GM19397 (cell line): ENCODE data around the gene RFNG.

Experiments
- ATAC-seq: cut with Tn5 transposase; IDR thresholded peaks from one replicate; pipeline ENCODE4 v1.9.1; 2021; ENCODE audit warnings: mild to moderate bottlenecking, moderate library complexity; ENCODE audit not compliant: unreplicated experiment

Gene RFNG

DNA sequence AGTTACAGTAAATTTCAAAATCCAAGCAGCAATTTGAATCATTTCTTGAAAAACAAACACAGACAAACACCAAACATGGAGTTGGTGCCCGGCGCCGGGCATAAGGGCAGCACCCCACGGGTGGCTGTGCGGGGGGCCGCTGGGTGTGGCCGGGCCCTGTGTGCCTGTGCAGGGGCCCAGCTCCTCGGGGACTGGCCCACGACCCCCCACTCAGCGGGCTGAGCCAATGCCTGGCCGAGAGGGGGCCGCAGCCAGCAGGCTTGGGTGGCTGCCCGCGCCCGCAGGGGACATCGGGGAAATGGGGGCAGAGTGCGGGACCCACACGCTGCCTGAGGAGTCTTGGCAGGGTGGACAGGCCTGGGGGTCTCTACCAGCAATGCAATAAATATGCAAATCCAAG is 26.8 kb upstream of the RFNG start:
- ATAC-seq: no peak

DNA sequence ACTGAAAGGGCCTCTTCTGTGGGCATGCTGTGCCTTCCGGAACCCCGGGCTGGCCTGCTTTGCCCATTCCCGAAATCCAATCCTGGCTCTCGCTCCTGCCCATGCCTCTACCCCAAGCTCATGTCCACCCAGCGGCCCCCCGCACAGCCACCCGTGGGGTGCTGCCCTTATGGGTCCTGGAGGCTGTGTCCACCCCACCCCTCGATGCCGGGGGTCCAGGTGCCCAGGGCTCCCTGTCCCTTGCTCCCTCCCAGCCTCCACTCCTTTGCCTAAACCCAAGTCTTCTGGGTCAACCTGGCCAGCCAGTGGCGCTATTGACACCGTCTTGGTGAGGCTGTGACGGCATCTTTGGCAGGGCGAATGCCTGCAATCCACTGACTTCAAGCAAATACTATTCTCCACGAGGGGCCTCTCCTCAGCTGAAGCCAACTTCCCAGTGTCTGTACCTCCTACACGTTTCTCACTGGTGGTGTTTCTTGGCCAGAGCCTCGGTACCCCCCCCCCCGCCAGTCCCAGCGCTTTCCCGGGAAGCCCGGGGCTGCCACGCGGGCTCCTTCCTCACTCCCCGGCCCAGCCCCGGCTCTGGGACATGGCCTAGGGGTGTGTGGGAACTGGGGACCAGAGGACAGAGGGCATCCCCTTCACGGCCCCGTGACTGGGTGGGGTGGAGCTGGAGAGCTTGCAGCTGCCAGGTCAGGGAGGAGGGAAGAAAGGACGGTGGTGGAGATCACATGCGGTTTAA is 26.2 kb upstream of the RFNG start:
- ATAC-seq: no peak

DNA sequence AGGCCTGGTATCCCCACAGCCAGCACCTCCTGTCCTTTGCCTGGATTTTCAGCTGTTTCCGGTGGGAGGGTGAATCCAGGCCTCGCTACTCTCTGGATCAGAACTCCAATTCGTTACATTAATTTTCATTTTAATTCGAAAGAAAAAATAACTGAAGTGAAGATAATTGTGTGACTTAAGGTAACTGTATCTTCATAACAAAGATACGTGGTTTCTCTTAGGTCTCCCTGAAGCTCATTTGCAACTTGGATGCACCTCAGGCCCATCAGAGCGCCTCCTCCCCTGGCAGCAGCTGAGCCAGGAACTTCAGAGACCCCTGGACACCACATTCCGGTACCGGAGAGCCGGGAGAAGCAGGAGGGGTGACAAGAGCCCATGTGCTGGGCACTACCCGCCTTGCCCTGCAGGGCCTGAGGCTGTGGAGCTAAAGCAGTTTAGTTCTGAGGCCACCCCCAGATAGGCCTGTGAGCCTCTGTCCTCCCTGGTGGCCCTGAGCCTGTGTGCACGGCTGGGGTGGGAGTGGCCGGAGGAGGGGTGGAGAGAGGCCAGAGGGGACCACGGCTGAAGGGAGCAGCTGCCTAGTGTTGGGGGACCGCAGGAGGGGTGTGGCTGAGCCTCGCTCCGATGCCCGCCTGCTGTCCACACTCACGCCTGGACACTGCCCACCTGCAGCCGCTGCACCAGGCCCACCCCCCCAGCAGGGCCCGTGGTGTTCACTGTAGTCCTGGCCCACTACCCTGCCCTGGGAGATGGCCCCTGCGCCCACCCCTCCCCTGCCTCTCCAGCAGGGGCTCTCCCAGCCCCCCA is 25.4 kb upstream of the RFNG start:
- no peak for ATAC-seq

DNA sequence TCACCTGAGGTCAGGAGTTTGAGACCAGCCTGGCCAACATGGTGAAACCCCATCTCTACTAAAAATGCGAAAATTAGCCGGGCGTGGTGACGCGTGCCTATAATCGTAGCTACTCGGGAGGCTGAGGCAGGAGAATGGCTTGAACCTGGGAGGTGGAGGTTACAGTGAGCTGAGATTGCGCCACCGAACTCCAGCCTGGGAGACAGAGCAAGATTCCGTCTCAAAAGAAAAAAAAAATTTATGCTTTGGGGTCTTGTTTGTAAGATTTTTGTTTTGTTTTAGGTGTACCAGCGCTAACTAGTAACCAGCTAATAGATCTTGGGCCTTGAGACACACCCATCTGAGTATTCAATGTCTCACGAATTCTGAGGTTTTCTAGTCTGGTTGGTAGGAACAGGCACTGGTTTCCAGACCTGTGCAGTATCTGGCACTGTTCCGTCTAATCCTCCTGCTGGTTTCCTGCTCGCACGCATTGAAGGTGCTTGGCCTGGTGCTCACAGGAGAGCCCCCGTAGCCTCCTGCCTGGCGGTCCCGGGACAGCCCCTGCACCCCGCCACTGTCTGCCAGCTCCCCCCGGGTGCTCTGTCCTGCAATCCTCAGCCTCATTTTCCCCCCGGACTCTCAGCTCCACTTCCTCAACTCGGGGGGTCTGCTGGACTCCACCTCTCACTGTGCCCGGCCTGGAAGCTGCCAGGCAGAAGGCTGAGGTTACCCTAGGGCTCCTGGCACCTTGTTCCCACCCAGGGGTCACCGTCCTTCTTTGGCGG is 24.6 kb upstream of the RFNG start:
- ATAC-seq: no peak

DNA sequence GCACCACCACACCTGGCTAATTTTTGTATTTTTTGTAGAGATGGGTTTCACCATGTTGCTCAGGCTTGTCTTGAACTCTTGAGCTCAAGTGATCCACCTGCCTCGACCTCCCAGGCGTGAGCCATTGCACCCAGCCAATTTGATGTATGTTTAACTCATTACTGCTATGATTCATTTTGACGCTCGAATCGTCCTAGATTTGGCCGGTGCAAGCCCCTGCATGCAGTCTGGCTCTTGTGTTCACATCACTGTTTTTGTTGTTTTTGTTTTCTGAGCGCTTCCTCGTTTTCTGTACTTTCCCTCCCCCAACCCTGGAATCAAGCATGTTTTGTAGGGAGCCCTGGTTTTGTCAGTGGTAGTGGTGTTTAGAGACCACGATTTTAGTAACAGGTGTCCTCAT is 21.8 kb upstream of the RFNG start:
- no peak for ATAC-seq

DNA sequence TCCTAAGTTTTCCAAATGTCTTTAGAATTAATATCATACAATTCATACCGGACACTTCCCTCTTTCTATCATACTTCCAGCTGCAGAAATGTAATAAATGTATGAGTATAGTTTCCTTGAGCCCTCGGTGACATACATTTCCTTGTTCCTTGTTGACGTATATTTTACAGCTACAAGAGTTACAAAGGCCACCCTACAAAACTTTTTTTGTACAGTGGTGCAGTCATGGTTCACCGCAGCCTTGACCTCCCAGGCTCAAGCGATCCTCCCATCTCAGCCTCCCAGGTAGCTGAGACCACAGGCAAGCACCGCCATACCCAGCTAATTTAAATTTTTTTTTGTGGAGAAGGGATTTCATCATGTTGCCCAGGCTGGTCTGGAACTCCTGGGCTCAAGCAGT is 21.2 kb upstream of the RFNG start:
- ATAC-seq: no peak

DNA sequence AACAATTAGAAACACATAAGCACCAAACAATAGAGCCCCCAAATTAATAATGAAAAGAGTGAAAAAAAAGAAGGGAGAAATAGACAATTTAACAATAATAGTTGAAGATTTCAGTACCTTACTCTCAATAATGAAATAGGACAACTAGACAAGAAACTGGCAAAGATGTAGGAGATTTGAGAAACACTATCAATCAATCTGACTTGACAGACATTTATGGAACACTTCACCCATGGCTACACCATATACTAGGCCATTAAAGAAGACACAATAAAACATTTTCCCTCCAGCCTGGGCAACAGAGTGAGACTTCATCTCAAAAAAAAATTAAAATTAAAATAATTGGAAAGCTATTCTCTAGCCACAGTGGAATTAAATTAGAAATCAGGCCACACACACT is 19.0 kb upstream of the RFNG start:
- no peak for ATAC-seq

DNA sequence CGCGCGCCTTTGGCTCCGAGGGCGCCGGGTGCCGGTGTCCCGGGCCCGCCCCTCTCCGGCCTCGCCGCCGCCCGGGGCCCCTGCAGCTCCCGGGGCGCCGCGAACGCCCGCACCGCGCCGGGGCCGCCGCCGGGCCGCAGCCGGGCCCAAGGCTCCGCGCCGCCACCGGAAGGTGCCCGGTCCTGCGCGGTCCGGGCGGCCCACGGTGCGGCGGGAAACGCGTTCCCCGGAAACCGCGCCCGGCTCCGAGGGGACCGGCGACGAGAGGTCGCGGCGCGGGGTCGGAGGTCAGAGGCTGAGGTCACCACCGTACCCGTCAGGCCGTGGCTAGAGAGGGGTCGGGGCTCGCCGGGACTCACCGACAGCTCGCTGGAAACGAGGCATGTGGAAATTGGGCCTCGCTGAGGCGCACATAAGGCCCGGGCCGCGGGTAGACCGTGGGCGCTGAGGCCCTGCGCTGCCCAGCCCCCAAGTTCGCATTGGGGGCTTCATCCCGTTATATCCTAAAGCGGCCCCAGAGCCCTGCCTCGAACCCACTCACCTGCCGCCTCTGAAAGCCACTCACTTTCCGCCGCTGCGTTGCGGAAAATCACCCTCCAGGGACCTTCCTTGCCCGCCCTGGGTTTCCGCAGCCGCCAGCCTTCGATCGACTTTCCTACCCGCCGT is 14.2 kb upstream of the RFNG start, which contains the start of gene DUS1L:
Gene DUS1L, minus strand, starts transcription at position 167 of the 666 bp plus-strand sequence. CDS start 745 bp downstream, outside the sequence.
- ATAC-seq: peak; percentile 75

DNA sequence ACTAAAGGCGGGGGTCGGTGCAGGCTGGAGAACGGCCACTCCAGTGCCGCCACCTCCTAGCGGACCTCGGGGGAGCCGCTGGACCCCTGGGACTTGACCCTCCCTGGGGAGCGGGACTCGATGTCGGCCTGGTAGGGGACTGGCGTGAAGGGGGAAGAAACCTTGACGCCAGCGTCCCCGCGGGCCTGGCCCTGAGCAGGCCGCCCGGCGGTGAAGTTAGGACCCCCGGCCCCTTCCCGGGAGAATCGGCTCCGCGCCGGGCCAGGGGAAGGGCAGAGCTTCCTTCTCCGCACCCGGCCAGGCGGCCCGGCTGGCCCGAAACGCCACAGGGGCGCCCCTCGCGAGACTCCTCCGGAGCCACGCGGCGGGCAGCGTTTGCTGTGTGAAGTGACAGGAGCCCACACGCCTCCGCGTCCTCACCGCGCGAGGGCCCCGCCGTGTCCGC is 13.6 kb upstream of the RFNG start:
- ATAC-seq: peak; percentile 35

DNA sequence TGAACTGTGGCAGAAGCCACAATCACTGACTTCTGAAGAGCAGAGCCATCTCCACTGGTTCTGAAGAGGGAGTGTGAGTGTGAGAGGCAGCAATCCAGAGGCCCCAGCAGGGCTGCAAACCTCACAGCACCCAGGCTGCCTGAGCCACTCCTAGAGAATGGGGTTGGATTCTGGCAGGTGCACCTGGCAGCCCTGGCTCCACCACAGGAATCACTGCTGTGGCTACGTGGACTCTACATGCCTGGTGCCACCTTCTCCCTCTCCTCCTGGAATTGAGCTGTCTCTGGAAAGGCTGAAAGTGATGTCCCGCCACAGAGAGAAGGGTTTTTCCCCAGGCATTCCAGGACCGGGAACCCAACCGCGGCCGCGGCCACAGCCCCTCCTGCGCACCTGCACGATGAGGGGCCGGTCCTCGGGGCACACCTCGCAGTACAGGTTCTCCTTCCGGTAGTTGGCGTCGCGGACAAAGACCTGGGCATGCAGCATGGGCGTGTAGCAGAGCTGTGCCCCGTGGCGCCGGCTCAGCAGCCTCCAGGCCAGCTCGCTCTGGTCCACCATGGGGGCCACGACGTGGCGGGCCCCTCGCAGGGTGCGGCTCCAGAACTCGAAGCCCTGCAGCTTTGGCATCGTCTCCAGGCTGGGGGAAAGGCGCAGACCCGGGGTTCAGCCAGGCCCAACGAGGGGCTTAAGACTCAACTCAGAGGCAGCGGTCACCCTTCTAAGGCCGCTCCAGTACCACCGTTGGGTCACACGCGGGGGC is 13.0 kb upstream of the RFNG start:
- ATAC-seq: no peak

DNA sequence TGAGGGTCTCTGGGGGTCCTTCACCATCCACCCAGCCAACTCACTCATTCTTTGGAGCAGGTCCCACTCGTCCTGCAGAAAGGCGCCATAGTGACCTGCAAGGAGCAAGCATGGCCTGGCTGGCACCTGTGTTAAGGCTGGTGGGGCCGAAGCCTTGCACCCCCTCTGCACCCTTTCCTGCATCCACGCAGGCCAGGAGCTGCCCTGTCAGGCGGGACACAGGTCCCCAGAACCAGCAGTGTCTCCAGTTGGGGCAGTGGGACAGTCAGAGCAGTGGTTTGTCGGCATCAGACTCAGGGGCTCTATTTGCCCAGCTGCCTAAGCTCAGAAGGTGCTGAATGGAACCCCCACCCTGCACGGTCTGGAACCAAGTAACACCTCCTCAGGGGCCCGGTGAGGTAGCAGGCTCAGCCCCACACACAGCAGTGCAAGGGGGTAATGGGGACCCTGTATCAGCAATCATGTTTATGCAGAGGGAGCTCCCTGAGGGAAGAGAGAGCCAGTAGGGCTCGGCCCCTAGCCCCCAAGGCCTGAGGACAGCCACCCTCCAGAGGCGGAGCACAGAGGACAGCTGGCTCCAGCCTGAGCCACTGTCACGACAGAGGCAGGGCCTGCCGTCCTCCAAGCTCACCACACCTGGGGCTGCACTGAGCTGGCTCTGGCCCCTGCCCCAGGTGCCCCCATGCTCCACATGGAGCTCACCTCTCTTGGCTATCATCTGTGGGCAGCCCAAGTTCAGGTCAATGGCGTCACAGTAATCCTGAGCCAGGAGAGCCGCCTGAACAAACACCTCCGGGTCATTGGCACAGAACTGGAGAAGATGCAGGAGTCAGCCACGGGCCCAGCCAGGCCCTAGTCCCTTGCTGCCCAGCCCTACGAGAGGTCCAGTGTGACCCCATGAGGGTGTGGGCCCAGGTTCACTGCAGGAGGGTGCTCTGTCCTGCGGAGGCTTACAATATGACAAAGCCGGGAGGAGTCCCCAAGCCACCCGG is 12.1 kb upstream of the RFNG start:
- no peak for ATAC-seq

DNA sequence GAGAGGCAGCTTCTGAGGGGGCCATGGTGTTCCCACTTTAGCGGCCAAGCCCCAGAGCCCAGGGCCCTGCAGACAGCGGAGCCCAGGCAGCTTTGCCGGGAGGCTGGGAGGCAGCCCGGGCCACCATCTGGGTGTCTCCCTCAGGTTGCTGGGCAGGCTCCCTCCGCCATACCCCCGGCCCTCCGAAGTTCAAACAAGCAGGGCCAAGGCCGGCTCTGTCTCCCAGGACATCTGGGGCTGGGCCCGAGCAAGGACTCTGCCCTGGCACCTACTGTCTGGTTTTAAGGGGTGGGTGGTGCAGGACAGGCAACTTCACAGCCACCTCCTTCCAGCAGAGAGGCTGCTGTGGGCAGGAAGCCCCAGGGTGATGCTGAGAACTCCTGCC is 11.4 kb upstream of the RFNG start:
- ATAC-seq: no peak

DNA sequence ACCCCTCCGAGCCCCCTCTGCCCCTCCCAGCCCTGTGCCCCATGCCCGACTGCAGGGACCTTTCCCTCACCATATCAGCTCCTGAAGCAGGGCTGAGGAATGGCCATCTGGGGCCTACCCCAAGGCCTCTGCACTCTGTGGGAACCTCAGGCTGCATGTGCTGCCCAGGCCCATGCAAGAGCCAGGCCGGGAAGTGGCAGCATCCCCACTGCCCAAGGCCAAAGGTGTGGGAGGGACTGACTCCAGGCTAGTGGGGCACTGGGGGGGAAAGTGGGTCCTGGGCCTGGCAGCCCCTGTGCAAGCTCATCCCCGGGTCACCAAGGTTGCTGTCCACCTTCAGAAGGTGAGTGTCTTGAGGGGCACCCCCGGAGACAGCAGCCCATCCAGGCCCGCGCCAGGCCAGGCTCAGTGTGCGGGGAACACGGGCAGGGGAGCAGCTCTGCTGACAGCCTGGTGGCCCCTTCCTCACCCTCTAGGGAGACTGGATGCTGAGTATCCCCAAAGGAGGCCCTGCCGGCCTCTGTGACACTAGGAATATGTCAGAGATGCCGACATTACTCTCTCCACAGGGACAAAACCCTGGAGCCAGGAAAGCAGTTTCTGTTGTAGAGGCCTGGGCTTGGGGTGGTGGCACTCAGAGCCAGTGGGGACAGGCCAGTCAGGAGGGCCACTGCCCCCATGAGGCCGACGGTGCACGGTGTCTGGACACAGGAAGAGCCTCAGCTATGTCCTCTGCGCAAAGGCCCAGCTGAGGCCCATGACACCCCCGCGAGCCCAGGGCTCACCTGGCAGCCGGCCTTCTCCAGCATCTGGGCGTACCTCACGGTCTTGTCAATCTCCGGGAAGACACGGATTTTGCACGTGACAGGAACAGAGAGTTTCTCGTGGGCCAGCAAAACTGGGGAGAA is 10.7 kb upstream of the RFNG start:
- no peak for ATAC-seq

DNA sequence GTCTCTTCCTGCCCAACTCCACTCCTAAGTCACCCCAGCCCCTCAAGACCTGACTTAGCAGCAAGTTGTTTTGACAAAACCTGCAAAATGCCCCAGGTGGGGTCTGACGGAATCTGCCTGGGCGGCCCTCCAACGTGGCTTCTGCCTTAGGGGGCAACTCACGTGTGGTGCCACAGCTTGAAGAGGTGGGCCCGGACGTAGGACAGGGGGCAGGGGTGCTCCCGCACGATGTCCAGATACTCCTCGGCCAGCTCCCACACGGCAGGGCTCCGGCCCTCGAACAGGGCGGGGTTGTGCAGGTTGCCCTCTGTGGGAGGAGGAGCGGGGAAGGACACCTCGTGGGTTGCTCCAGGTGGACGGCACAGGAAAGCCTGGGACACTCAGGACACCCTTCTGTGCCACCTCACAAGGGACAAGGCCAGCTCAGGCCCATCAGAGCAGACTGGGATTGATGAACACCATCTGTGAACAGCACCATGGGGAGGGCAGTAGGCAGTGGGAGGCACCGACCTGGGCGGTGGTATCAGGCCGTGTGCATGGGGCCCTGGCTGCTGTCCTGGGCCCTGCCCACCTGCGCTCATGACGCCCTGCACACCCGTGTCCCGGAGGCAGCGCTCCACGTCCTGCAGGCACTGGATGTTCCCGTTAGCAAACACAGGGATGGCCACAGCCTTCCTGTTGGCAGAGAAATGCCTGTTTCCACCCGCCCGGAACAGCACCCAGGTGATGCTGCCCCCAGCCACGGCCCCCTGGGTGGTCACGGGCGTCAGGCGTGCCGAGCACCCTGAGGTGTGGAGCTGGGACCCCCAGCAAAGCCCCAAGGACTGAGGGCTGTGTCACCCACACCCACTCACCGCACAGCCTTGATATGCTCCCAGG is 9.7 kb upstream of the RFNG start:
- ATAC-seq: no peak

DNA sequence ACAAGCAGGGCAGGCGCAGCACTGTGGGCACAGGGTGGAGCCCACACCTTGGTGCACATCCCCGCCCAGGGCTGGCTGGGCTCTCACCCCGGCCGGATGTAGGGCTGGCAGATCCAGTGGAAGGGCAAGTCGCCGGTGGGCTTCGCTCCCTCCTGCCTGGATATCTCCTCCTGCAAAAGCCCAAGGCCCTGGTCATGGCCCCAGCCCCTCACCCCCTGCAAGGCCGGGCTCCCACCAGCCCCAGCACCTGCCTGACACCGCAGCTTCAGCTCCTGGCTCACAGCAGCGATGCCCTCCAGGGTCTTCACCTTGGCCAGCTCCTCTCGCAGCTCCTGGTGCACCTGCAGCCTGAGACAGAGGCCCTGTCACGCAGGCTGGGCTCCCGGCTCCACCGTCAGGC is 9.0 kb upstream of the RFNG start:
- ATAC-seq: no peak

DNA sequence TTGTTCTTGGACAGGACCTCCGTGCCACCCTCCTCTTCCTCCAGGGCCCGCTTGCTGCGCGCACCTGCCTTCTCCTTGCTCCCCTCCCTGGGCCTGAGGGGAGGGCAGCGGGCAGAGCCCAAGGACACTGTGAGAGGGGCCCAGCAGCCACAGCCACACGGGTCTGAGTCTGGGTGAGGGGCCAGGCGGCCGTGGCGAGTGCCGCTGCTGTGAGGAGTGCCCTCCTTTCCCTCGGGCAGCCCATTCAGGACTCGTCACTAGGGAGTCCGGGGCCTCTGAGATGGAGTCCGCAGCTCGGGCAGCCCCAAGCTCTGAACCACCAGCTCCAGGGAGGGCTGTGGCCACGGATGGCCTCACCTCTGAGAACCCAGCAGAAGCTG is 8.4 kb upstream of the RFNG start:
- no peak for ATAC-seq
